Stimulated activated CD8-positive, alpha-beta memory T cell treated with anti-CD3 and anti-CD28 coated beads, Interleukin-7, amount 100 ng/mL, for 1 hour (primary cell): ENCODE results near the gene CTSW.
A peak's percentile ranks its signal among the peaks of the same experiment; 100 is the strongest.
"Not testable (repeated sequence)": the region's sequence is repeated elsewhere in the genome, so short reads cannot be mapped to it uniquely, and the experiment has no call there.

Source experiments
- DNase-seq, 2 donors: peaks; one replicate each; pipeline ENCODE4 v3.0.0-alpha.2; 2020; ENCODE audit warnings: low read depth in 2 of 2

Gene CTSW

GRCh38 chr11:65879617-65880016 is at the start of gene CTSW:
Gene CTSW, plus strand, starts transcription at chr11:65879837. Its CDS starts 18 bp downstream, at chr11:65879855.
- DNase-seq = no peak

DNA sequence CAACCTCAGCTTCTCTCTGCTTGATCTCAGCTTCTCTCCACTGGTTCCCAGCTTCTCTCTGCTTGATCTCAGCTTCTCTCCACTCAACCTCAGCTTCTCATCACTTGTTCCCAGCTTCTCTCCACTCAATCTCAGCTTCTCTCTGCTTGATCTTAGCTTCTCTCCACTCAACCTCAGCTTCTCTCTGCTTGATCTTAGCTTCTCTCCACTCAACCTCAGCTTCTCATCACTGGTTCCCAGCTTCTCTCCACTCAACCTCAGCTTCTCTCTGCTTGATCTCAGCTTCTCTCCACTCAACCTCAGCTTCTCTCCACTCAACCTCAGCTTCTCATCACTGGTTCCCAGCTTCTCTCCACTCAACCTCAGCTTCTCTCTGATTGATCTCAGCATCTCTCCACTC is 47.4 kb upstream of the CTSW start:
- DNase-seq = not testable (repeated sequence)

DNA sequence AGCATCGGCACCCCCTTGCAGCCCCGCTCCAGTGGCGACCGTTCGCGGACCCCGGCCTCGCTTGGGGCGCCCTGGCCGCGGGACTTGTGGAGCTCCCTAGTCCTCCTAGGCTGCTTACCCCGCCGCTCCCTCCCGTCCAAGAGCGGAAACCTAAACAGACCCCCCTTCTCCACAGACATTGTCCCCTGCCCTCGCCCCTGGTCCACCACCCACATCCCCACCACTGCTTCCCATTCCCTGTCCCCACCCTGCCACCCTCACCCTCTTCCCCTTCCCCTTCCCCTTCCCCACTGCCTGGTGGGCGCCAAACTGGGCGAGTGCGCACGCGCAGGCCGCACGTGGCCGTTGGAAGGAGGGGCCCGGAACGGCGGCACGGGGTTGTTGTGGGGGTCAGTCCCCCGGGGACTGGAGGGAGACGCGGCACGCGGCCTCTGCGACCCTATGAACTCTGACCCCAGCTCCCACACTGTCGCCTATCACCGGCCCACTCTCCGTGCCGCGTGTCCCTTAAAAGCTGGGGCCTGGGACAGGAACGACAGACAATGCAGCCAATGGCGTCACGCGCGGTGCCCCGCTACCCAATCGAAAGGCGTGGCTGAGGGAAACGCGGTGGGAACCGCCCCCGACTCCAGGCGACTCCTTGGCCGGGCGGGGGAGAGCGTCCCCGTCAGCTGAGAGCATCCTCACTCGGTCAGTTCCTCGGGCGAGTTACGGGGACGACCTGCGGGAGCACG is 46.2 kb upstream of the CTSW start, which contains the start of gene SNX32:
Gene SNX32 (plus strand): TSS at position 667 of the 734 bp plus-strand sequence. CDS start 103 bp downstream, outside the sequence.
- peak; percentile 88 to 89 for DNase-seq

DNA sequence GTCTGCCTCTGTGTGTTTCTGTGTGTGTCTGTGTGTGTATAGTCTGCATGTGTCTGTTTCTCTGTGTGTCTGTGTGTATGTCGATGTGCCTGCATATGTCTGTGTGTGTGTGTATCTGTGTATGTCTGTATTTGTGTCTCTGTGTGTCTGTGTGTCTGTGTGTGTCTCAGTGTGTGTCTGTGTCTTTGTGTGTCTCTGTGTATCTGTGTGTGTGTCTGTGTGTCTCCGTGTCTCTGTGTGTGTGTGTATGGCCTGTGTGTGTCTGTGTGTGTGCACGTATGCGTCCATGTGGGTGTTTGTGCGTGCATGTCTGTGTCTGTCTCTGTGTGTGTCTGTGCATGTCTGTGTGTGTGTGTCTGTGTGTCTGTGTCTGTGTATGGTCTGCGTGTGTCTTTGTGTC is 45.4 kb upstream of the CTSW start:
- no peak for DNase-seq

- no peak for DNase-seq
These were observed 37.5 kb upstream of the CTSW start for GRCh38 chr11:65842144-65842543.

- no peak for DNase-seq
These were observed 35.8 kb upstream of the CTSW start for GRCh38 chr11:65843811-65844210.

- no peak for DNase-seq
These were observed 35.3 kb upstream of the CTSW start for GRCh38 chr11:65844231-65844872.

- no peak for DNase-seq
These were observed 31.9 kb upstream of the CTSW start for GRCh38 chr11:65847746-65848145.

GRCh38 chr11:65848693-65849092 is 30.9 kb upstream of the CTSW start:
- DNase-seq = not testable (repeated sequence)

GRCh38 chr11:65849366-65849765 is 30.3 kb upstream of the CTSW start:
- no peak for DNase-seq

DNA sequence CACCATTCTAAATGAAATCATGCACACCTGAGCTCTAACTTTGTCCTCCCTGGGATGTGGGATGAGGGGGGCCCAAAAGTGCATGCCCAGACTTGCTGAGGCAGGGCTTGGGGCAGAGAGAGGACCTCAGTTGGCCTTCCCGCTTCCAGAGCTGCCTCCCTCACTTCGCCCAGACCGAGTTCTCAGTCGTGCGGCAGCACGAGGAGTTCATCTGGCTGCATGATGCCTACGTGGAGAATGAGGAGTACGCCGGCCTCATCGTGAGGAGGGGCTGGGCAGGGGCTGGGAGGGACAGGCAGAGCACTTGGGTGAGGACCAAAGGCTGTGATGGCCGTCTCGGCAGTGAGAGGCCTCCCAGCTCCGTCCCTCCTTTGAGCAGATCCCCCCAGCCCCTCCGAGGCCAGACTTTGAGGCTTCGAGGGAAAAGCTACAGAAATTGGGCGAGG is 29.8 kb upstream of the CTSW start:
- DNase-seq = no peak

DNA sequence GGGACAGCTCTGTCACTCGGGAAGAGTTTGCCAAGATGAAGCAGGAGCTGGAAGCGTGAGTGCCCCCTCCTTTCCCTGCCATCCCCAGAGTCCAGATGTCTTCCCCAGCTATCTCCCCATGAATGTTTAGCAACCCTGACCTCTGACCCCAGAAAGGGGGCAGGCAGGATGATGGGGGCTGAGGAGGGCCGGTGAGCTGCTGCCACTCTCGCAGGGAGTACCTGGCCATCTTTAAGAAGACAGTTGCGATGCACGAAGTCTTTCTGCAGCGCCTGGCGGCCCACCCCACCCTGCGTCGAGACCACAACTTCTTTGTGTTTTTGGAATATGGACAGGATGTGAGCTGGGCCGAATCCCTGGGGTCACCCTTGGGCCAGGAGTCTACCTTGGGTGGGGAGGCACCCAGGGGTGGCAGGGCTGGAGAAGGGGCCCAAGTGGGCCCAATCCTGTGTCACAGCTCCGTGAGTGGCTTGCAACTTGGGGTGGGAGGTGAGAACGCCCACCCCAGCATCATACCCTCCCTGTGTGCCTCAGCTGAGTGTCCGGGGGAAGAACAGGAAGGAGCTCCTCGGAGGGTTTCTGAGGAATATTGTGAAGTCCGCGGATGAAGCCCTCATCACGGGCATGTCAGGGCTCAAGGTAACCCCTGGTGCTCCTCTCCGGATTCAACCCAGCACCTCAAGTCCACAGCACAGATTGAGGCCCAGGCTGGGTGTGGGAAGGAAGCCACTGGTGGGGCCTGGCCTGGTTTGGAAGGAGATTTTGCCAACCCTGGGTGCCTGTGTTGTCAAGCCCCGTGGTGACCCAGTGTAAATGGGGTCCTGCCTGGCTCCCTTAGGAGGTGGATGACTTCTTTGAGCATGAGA is 29.2 kb upstream of the CTSW start:
- DNase-seq = no peak

DNA sequence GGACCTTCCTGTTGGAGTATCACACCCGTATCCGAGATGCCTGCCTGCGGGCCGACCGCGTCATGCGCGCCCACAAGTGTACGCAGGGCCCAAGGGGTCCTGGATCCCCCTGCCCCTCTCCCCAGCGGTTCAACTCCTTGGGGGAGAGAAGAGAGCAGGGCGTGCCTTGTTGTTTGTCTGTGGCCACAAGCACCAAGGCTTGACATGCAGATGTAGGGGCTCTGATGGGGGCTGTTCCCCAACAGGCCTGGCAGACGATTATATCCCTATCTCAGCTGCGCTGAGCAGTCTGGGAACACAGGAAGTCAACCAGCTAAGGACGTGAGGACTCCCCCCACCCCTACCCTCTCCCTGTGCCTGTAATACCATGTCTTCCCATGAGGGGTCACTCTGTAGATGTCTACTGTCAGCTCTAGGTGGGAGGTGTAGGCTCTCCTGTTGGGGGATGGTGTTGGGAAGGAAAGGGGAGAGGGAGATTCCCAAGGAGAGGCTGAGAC is 28.5 kb upstream of the CTSW start:
- DNase-seq = no peak

DNA sequence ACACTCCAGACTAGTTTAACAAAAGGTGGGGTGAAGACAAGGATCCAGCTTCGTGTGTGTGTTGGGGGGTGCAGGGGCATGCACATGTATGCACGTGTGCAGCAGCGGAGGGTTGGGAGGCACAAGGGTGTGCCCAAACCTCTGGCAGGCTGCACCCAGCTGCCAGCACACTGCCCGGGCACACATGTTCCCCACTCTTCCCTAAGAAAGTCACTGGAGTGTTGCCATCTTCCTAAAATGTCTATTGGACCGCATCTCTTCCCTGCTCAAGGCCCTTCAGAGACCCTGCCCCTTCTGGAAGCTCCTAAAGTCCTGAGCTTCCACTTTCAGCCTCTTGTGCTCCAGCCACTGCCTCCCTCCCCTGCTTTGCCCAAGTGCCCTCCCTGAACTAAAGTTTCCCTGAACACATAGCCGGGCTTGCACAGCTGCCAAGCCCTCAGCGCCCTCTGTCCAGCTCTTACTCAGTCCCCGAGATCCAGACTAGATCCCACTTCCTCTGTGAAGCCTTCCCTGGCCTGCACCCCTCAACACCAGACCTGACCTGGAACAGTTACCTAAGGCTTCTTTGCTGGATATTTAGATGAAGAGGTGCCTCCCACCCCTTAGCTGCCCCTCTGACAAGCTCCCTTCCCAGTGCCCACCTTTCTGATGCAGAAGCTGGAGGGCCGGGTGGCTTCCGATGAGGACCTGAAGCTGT is 27.7 kb upstream of the CTSW start:
- DNase-seq = no peak

DNA sequence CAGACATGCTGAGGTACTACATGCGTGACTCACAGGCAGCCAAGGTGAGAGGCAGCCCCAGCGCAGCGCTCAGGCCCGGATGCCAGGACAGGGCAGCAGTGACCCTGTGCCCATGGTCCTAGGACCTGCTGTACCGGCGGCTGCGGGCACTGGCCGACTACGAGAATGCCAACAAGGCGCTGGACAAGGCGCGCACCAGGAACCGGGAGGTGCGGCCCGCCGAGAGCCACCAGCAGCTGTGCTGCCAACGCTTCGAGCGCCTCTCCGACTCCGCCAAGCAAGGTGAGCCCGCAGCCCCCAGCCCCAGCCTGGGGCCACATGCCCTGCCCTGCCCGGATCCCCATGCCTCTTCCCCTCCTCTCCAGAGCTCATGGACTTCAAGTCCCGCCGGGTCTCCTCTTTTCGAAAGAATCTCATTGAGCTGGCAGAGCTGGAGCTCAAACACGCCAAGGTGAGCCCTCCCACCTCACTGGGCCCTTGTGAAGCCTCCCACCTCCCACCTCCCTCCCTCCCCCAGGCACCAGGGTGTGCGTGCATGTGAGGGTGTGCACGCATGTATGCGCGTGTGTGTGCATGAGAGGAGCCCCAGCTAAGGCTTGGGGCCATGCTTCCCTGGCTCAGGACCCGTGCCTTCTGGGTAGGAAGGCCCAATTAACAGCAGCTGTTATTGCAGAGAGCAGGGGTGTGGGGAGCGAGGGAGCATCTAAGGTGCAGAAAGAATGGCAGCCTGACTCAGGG is 27.0 kb upstream of the CTSW start:
- no peak for DNase-seq

GRCh38 chr11:65853246-65853979 is 26.2 kb upstream of the CTSW start:
- DNase-seq = no peak

GRCh38 chr11:65854161-65854592 is 25.5 kb upstream of the CTSW start:
- no peak for DNase-seq

- no peak for DNase-seq
These were observed 24.5 kb upstream of the CTSW start for GRCh38 chr11:65854852-65855837.

- DNase-seq = no peak
These were observed 23.7 kb upstream of the CTSW start for GRCh38 chr11:65855927-65856363.
